GM12878 (cell line): ENCODE results near the gene CBX7. TPM values are rescaled to one million over a fixed set of nuclear protein-coding genes. Genes with fewer than 3 reads are reported as not detected.

Source experiments
- ASH2L ChIP-seq: fragments of 300-600, 200-600 bp; sonication (generic); IDR thresholded peaks from 2 replicates; pipeline ENCODE4 v1.6.1; 2017; ENCODE audit warnings: low read depth, mild to moderate bottlenecking, borderline replicate concordance
- ATF7 ChIP-seq: fragments of 450-650 bp; IDR thresholded peaks from 2 replicates; pipeline ENCODE4 v1.6.1; 2016; ENCODE audit warnings: low read depth, mild to moderate bottlenecking
- EP300 ChIP-seq, 2 experiments: fragments of 150-350 bp in 1 of 2; IDR thresholded peaks; 2 replicates each; pipeline ENCODE4 v1.6.1; 2011 to 2012; ENCODE audit warnings: low read depth in 2 of 2, low read length in 2 of 2, borderline replicate concordance in 1 of 2, improper control_type of control experiment in 1 of 2, inconsistent platforms in 1 of 2; ENCODE audit not compliant: control insufficient read depth in 1 of 2
- ETV6 ChIP-seq, 2 experiments: fragments of 450-650 bp in 1 of 2; IDR thresholded peaks in 1 of 2; conservative IDR thresholded peaks in 1 of 2; 2 replicates each; pipeline ENCODE4 v1.6.1; 2014; ENCODE audit warnings: antibody characterized with exemption in 1 of 2, borderline replicate concordance in 1 of 2, low read depth in 1 of 2, mild to moderate bottlenecking in 1 of 2, moderate library complexity in 1 of 2
- IKZF1 ChIP-seq: fragments of 450-650 bp; conservative IDR thresholded peaks from 2 replicates; pipeline ENCODE4 v1.6.1; 2017; ENCODE audit warnings: antibody characterized with exemption, mild to moderate bottlenecking
- IKZF2 ChIP-seq, 2 experiments: fragments of 450-650 bp; IDR thresholded peaks; 2 replicates each; pipeline ENCODE4 v1.6.1; 2017; ENCODE audit warnings: mild to moderate bottlenecking in 2 of 2, moderate library complexity in 2 of 2
- IRF5 ChIP-seq: fragments of 450-650 bp; IDR thresholded peaks from 2 replicates; pipeline ENCODE4 v1.6.1; 2017; ENCODE audit warnings: borderline replicate concordance
- JUND ChIP-seq: IDR thresholded peaks from 2 replicates; pipeline ENCODE4 v1.6.1; 2012; ENCODE audit warnings: low read depth, mild to moderate bottlenecking, low read length, improper control_type of control experiment, moderate library complexity
- MXI1 ChIP-seq: fragments of 150-350 bp; IDR thresholded peaks from 2 replicates; pipeline ENCODE4 v1.6.1; 2011; ENCODE audit warnings: low read depth, mild to moderate bottlenecking, inconsistent platforms, low read length, improper control_type of control experiment
- NFYA ChIP-seq: IDR thresholded peaks from 2 replicates; pipeline ENCODE4 v1.6.1; 2011; ENCODE audit warnings: low read depth, mild to moderate bottlenecking, low read length, improper control_type of control experiment, borderline replicate concordance
- SMC3 ChIP-seq: IDR thresholded peaks from 2 replicates; pipeline ENCODE4 v1.6.1; 2011; ENCODE audit warnings: low read length, improper control_type of control experiment, borderline replicate concordance
- STAT1 ChIP-seq: fragments of 450-650 bp; conservative IDR thresholded peaks from 2 replicates; pipeline ENCODE4 v1.6.1; 2014; ENCODE audit warnings: antibody characterized with exemption, mild to moderate bottlenecking
- TCF7 ChIP-seq: IDR thresholded peaks from 2 replicates; pipeline ENCODE4 v1.6.1; 2014; ENCODE audit warnings: antibody characterized with exemption, borderline replicate concordance
- polyA plus RNA-seq, 11 experiments: library from polyadenylated mRNA; depleted of rRNA in 4 of 11; unstranded in 6 of 11; stranded (reverse) in 5 of 11; fragments of >200 nt; fragmentation: Nextera tagmentation in 4 of 11; fragmentation: Illumina TruSeq in 1 of 11; extraction: Ambion mirVana in 4 of 11; extraction: Trizol in 1 of 11; gene quantifications; 1 replicate in 1 of 11; 2 replicates in 10 of 11; pipeline versions ENCODE4 v1.2.1 to v1.2.3, GENCODE V29; 2011 to 2016; ENCODE audit warnings: inconsistent platforms in 2 of 11, missing spikeins in 2 of 11, low read depth in 1 of 11
- total RNA-seq, 4 experiments: library from RNA; depleted of rRNA in 3 of 4; stranded (reverse); fragments of >200 nt in 3 of 4; fragmentation: Illumina TruSeq in 1 of 4; extraction: Trizol in 1 of 4; gene quantifications; 2 replicates each; pipeline versions ENCODE4 v1.2.1 to v1.2.3, GENCODE V29; 2013 to 2021
- TF ChIP-seq, protein P1 (sequence below): fragments of 450-650 bp; IDR thresholded peaks from 2 replicates; pipeline ENCODE4 v1.6.1; 2016; ENCODE audit warnings: mild to moderate bottlenecking
- TF ChIP-seq, protein P2 (sequence below): fragments of 450-650 bp; IDR thresholded peaks from 2 replicates; pipeline ENCODE4 v1.6.1; 2017; ENCODE audit warnings: mild to moderate bottlenecking
- TF ChIP-seq, protein P3 (sequence below): IDR thresholded peaks from 2 replicates; pipeline ENCODE4 v1.6.1; 2011; ENCODE audit warnings: mild to moderate bottlenecking, low read depth, low read length, moderate library complexity; ENCODE audit not compliant: insufficient replicate concordance
- TF ChIP-seq, protein P4 (sequence below): IDR thresholded peaks from 2 replicates; pipeline ENCODE4 v1.6.1; 2012; ENCODE audit warnings: mild to moderate bottlenecking, low read depth, low read length

Gene CBX7
- total and polyA plus RNA-seq, 10 of the 15 experiments (the other 5 are each of a cell fraction or from before 2014, with no cell fraction given) = 0.18 to 17.2 (median 5.6) TPM

DNA sequence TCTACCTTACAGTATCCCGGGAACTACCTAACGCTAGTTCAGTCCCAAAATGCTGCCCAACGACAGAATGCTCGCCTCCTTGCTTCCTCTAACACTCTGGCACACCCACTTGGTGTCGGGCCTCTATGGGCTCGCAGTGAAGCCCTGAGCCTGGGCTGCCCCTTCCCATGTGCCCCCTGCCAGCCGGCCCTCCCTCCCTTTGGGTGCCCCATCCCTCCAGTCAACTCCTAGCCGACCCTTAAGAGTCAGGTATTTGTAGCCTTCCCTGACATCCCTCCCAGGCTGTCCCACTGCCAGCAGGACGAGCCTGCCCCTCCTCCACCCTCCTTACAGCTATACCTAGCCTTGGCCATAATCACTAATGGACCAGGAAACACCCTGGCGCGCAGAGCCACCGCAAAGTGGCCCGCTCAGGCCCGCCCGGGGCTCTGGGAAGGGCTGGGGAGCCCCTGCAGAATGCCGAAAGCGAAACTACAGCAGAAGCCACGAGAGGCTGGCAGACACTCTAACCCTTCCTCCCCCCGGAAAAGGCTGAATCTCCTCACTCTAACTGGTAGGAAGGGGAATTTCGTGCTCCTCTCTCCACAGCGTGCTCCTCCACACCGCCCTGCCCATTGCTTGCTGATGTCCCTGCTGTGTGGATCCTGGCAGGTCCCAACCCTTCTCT is 8.2 kb downstream of the CBX7 start (continued):
- TF ChIP-seq ASH2L (no peak), SMC3 (peak; percentile 19; the same call in 1 of the 2 replicates), IKZF1 (peak; percentile 83), IRF5 (no peak), EP300 (IDR thresholded peaks at IDR 0.05; ENCODE audit: borderline replicate concordance in 1 of 2, control insufficient read depth in 1 of 2, low read depth in 2 of 2, low read length in 2 of 2) (0 out of 4 replicates have a peak, but pooled peaks have one; percentile 28), ETV6 (conservative IDR thresholded peaks at IDR 0.05 in 1 of 2, IDR thresholded peaks at IDR 0.05 in 1 of 2; ENCODE audit: borderline replicate concordance in 1 of 2, low read depth in 1 of 2) (peak in 1 of 2 experiments; percentile 8; a peak in 1 of 4 replicates), STAT1 (no peak), NFYA (no peak), ATF7 (0 out of 2 replicates have a peak, but pooled peaks have one; percentile 31), MXI1 (no peak), TCF7 (no peak), JUND (no peak), IKZF2 (IDR thresholded peaks at IDR 0.05) (peak; percentile 62 to 74)
- TF ChIP-seq, protein P1, sequence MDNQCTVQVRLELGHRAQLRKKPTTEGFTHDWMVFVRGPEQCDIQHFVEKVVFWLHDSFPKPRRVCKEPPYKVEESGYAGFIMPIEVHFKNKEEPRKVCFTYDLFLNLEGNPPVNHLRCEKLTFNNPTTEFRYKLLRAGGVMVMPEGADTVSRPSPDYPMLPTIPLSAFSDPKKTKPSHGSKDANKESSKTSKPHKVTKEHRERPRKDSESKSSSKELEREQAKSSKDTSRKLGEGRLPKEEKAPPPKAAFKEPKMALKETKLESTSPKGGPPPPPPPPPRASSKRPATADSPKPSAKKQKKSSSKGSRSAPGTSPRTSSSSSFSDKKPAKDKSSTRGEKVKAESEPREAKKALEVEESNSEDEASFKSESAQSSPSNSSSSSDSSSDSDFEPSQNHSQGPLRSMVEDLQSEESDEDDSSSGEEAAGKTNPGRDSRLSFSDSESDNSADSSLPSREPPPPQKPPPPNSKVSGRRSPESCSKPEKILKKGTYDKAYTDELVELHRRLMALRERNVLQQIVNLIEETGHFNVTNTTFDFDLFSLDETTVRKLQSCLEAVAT = no peak
- TF ChIP-seq, protein P2, sequence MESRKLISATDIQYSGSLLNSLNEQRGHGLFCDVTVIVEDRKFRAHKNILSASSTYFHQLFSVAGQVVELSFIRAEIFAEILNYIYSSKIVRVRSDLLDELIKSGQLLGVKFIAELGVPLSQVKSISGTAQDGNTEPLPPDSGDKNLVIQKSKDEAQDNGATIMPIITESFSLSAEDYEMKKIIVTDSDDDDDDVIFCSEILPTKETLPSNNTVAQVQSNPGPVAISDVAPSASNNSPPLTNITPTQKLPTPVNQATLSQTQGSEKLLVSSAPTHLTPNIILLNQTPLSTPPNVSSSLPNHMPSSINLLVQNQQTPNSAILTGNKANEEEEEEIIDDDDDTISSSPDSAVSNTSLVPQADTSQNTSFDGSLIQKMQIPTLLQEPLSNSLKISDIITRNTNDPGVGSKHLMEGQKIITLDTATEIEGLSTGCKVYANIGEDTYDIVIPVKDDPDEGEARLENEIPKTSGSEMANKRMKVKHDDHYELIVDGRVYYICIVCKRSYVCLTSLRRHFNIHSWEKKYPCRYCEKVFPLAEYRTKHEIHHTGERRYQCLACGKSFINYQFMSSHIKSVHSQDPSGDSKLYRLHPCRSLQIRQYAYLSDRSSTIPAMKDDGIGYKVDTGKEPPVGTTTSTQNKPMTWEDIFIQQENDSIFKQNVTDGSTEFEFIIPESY = no peak
- TF ChIP-seq, protein P3, sequence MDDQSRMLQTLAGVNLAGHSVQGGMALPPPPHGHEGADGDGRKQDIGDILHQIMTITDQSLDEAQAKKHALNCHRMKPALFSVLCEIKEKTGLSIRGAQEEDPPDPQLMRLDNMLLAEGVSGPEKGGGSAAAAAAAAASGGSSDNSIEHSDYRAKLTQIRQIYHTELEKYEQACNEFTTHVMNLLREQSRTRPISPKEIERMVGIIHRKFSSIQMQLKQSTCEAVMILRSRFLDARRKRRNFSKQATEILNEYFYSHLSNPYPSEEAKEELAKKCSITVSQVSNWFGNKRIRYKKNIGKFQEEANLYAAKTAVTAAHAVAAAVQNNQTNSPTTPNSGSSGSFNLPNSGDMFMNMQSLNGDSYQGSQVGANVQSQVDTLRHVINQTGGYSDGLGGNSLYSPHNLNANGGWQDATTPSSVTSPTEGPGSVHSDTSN = no peak
- TF ChIP-seq, protein P4, sequence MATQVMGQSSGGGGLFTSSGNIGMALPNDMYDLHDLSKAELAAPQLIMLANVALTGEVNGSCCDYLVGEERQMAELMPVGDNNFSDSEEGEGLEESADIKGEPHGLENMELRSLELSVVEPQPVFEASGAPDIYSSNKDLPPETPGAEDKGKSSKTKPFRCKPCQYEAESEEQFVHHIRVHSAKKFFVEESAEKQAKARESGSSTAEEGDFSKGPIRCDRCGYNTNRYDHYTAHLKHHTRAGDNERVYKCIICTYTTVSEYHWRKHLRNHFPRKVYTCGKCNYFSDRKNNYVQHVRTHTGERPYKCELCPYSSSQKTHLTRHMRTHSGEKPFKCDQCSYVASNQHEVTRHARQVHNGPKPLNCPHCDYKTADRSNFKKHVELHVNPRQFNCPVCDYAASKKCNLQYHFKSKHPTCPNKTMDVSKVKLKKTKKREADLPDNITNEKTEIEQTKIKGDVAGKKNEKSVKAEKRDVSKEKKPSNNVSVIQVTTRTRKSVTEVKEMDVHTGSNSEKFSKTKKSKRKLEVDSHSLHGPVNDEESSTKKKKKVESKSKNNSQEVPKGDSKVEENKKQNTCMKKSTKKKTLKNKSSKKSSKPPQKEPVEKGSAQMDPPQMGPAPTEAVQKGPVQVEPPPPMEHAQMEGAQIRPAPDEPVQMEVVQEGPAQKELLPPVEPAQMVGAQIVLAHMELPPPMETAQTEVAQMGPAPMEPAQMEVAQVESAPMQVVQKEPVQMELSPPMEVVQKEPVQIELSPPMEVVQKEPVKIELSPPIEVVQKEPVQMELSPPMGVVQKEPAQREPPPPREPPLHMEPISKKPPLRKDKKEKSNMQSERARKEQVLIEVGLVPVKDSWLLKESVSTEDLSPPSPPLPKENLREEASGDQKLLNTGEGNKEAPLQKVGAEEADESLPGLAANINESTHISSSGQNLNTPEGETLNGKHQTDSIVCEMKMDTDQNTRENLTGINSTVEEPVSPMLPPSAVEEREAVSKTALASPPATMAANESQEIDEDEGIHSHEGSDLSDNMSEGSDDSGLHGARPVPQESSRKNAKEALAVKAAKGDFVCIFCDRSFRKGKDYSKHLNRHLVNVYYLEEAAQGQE = no peak
